Stimulated activated CD8-positive, alpha-beta memory T cell treated with anti-CD3 and anti-CD28 coated beads, Interleukin-12 subunit alpha, Interleukin-12 subunit beta, amount 100 ng/mL, for 4 hours (primary cell): ENCODE measurements around the gene CELF1.

ENCODE experiments used
- DNase-seq: peaks from one replicate; pipeline ENCODE4 v3.0.0-alpha.2; 2020; ENCODE audit warnings: low read depth

The CELF1 gene

GRCh38 chr11:47485107-47485506 is 67.8 kb downstream of the CELF1 start:
- DNase-seq = no peak

- DNase-seq = no peak
These were observed 69.5 kb downstream of the CELF1 start for GRCh38 chr11:47483457-47483856.

GRCh38 chr11:47480762-47481161 is 72.2 kb downstream of the CELF1 start:
- DNase-seq = no peak

- DNase-seq = no peak
These were observed 74.1 kb downstream of the CELF1 start for GRCh38 chr11:47478651-47479329.

- DNase-seq = no peak
These were observed 75.2 kb downstream of the CELF1 start for GRCh38 chr11:47477753-47478152.

- DNase-seq = no peak
These were observed 75.6 kb downstream of the CELF1 start for GRCh38 chr11:47477323-47477722.

GRCh38 chr11:47470671-47471070 is 82.3 kb downstream of the CELF1 start:
- DNase-seq = no peak

GRCh38 chr11:47469361-47470179 is 83.4 kb downstream of the CELF1 start:
- no peak for DNase-seq

GRCh38 chr11:47468598-47469214 is 84.2 kb downstream of the CELF1 start:
- no peak for DNase-seq

- no peak for DNase-seq
These were observed 85.6 kb downstream of the CELF1 start for GRCh38 chr11:47467357-47467756.

- no peak for DNase-seq
These were observed 86.2 kb downstream of the CELF1 start for GRCh38 chr11:47466701-47467250.

GRCh38 chr11:47466201-47466600 is 86.7 kb downstream of the CELF1 start:
- no peak for DNase-seq

GRCh38 chr11:47464483-47464882 is 88.4 kb downstream of the CELF1 start:
- DNase-seq = no peak

GRCh38 chr11:47461876-47462275 is 91.1 kb downstream of the CELF1 start:
- no peak for DNase-seq

- no peak for DNase-seq
These were observed 92.2 kb downstream of the CELF1 start for GRCh38 chr11:47460571-47461235.

- DNase-seq = peak; percentile 16
These were observed 98.7 kb downstream of the CELF1 start for GRCh38 chr11:47454258-47454671.

- no peak for DNase-seq
These were observed 99.6 kb downstream of the CELF1 start for GRCh38 chr11:47453365-47453764.

- DNase-seq = no peak
These were observed 100.9 kb downstream of the CELF1 start for GRCh38 chr11:47451990-47452389.

- DNase-seq = no peak
These were observed 101.5 kb downstream of the CELF1 start for GRCh38 chr11:47451436-47451835.

GRCh38 chr11:47449541-47449940 is 103.4 kb downstream of the CELF1 start:
- no peak for DNase-seq

GRCh38 chr11:47448566-47449427 is 104.1 kb downstream of the CELF1 start, which contains the start of gene RAPSN:
RAPSN (minus strand) TSS chr11:47449136; CDS start chr11:47448964, 172 bp downstream.
- DNase-seq = no peak
